ENCODE measurements around the gene APLN. TPM values are rescaled to one million over a fixed set of nuclear protein-coding genes. Genes with fewer than 3 reads are reported as not detected.

APLN gene
- total RNA-seq, 2 donors from 2014 or later = not detected

GRCh38 chrX:129652565-129653169, 2.1 kb downstream of the APLN start:
- no peaks in the 10 kb centered on the region for H3K9me3 ChIP-seq
- TF ChIP-seq POLR2A (IDR thresholded peaks at IDR 0.05) (no peak), CTCF (IDR thresholded peaks at IDR 0.05) (no peak)
- no peaks in the 10 kb centered on the region for H3K36me3 ChIP-seq (replicated peaks in 1 of 2; ENCODE audit: insufficient read depth in 1 of 2, low read depth in 2 of 2)
- 89 to 91% methylated on average over 8 of the region's 8 CpGs for WGBS, 2 donors
- intact Hi-C loops (cut with DNase I) = no loop called here
- H3K27me3 ChIP-seq = no peaks in the 10 kb centered on the region
- DNase-seq (no peak), ATAC-seq (no peak)
- no peak overlapping the region for H3K4me3 ChIP-seq
- H3K4me1 ChIP-seq = peaks cover 14% of the 10 kb centered on the region
- no peak overlapping the region for H3K27ac ChIP-seq

GRCh38 chrX:129651756-129652564, 2.8 kb downstream of the APLN start:
- intact Hi-C loops (cut with DNase I) = no loop called here
- H3K4me1 ChIP-seq = peaks cover 14% of the 10 kb centered on the region
- no peaks in the 10 kb centered on the region for H3K36me3 ChIP-seq (replicated peaks in 1 of 2; ENCODE audit: insufficient read depth in 1 of 2, low read depth in 2 of 2)
- H3K4me3 ChIP-seq = no peak overlapping the region
- ATAC-seq (no peak), DNase-seq (no peak)
- no peaks in the 10 kb centered on the region for H3K27me3 ChIP-seq
- no peak overlapping the region for H3K27ac ChIP-seq
- H3K9me3 ChIP-seq = no peaks in the 10 kb centered on the region
- WGBS, 2 donors = 79 to 94% methylated on average over 6 of the region's 14 CpGs
- TF ChIP-seq POLR2A (IDR thresholded peaks at IDR 0.05) (no peak), CTCF (IDR thresholded peaks at IDR 0.05) (no peak)

GRCh38 chrX:129650821-129651510, 3.8 kb downstream of the APLN start:
- TF ChIP-seq CTCF (IDR thresholded peaks at IDR 0.05) = no peak
- no peak for TF ChIP-seq POLR2A (IDR thresholded peaks at IDR 0.05)
- H3K36me3 ChIP-seq (replicated peaks in 1 of 2; ENCODE audit: insufficient read depth in 1 of 2, low read depth in 2 of 2) = no peaks in the 10 kb centered on the region
- ATAC-seq (no peak), DNase-seq (no peak)
- H3K4me1 ChIP-seq = peaks cover 14% of the 10 kb centered on the region
- 39 to 72% methylated on average over 2 to 5 of the region's 7 CpGs for WGBS, 2 donors
- intact Hi-C loops (cut with DNase I) = no loop called here
- no peak overlapping the region for H3K4me3 ChIP-seq
- no peaks in the 10 kb centered on the region for H3K27me3 ChIP-seq
- no peak overlapping the region for H3K27ac ChIP-seq
- H3K9me3 ChIP-seq = no peaks in the 10 kb centered on the region

GRCh38 chrX:129650183-129650689, 4.5 kb downstream of the APLN start:
- 89 to 93% methylated on average over 3 of the region's 3 CpGs for WGBS, 2 donors
- ATAC-seq (no peak), DNase-seq (no peak)
- no peaks in the 10 kb centered on the region for H3K9me3 ChIP-seq
- H3K4me3 ChIP-seq = no peak overlapping the region
- no peak overlapping the region for H3K27ac ChIP-seq
- no peak for TF ChIP-seq CTCF (IDR thresholded peaks at IDR 0.05)
- TF ChIP-seq POLR2A (IDR thresholded peaks at IDR 0.05) = no peak
- H3K36me3 ChIP-seq (replicated peaks in 1 of 2; ENCODE audit: insufficient read depth in 1 of 2, low read depth in 2 of 2) = no peaks in the 10 kb centered on the region
- peaks cover 11% of the 10 kb centered on the region for H3K4me1 ChIP-seq
- intact Hi-C loops (cut with DNase I) = no loop called here
- H3K27me3 ChIP-seq = no peaks in the 10 kb centered on the region
